GM10248 (cell line): ENCODE measurements around the gene IL22RA1.
A peak's percentile ranks its signal among the peaks of the same experiment; 100 is the strongest.

ENCODE experiments used
- CTCF ChIA-PET: fragments of 300-600 bp; sonication (Branson Sonifier 250); formaldehyde crosslinking; extraction: SDS; loops from one replicate; lab custom pipeline; 2021; ENCODE audit warnings: antibody characterized with exemption; lab: Yijun Ruan, JAX
- POLR2A ChIA-PET: fragments of 350-650 bp; sonication (Branson Sonifier 250); formaldehyde crosslinking; extraction: SDS; loops from one replicate; lab custom pipeline; 2020; ENCODE audit warnings: antibody characterized with exemption; lab: Yijun Ruan, JAX
- DNase-seq: peaks from one replicate; pipeline ENCODE4 v3.0.0; 2012; ENCODE audit errors: extremely low spot score
- TF ChIP-seq, protein P1 (sequence below): IDR thresholded peaks from 2 replicates; pipeline ENCODE4 v1.5.1; 2012; ENCODE audit warnings: mild to moderate bottlenecking, low read depth; ENCODE audit errors: extremely low read depth, missing control alignments, control extremely low read depth

IL22RA1 gene

GRCh38 chr1:24142546-24143534 lies at the start of gene IL22RA1:
TSS of gene IL22RA1 (minus strand) at chr1:24143140. CDS start at chr1:24143082, 58 bp downstream.
- ChIA-PET CTCF (interaction anchor here (1.2 to 5.4 kb wide), 5 partner anchors 7 to 250 kb away, joined by 3 to 37 read pairs (median 3); no protein-coding TSS in a partner anchor), POLR2A (no interaction called here)
- no peak for DNase-seq
- TF ChIP-seq, protein P1, sequence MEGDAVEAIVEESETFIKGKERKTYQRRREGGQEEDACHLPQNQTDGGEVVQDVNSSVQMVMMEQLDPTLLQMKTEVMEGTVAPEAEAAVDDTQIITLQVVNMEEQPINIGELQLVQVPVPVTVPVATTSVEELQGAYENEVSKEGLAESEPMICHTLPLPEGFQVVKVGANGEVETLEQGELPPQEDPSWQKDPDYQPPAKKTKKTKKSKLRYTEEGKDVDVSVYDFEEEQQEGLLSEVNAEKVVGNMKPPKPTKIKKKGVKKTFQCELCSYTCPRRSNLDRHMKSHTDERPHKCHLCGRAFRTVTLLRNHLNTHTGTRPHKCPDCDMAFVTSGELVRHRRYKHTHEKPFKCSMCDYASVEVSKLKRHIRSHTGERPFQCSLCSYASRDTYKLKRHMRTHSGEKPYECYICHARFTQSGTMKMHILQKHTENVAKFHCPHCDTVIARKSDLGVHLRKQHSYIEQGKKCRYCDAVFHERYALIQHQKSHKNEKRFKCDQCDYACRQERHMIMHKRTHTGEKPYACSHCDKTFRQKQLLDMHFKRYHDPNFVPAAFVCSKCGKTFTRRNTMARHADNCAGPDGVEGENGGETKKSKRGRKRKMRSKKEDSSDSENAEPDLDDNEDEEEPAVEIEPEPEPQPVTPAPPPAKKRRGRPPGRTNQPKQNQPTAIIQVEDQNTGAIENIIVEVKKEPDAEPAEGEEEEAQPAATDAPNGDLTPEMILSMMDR: no peak

- ChIA-PET CTCF (interaction anchor here (1.5 to 19.3 kb wide), 5 partner anchors 8 to 226 kb away, joined by 3 to 433 read pairs (median 5); partner anchors contain the start of gene NIPAL3), POLR2A (interaction anchor here (0.6 kb wide), 1 partner anchor 11 kb away, joined by 3 read pairs; no protein-coding TSS in a partner anchor)
- TF ChIP-seq, protein P1: no peak
- peak; percentile 70 for DNase-seq
Observed at GRCh38 chr1:24191860-24192259, 48.9 kb upstream of the IL22RA1 start.

GRCh38 chr1:24190983-24191461 lies 48.1 kb upstream of the IL22RA1 start:
- TF ChIP-seq, protein P1: no peak
- peak; percentile 66 for DNase-seq
- POLR2A ChIA-PET: interaction anchor here (0.5 to 2.0 kb wide), 3 partner anchors 29 to 451 kb away, joined by 3 to 6 read pairs (median 5); no protein-coding TSS in a partner anchor
- CTCF ChIA-PET: interaction anchor here (0.8 to 19.3 kb wide), 10 partner anchors 9 to 644 kb away, joined by 3 to 433 read pairs (median 4); partner anchors contain the start of gene NIPAL3

DNA sequence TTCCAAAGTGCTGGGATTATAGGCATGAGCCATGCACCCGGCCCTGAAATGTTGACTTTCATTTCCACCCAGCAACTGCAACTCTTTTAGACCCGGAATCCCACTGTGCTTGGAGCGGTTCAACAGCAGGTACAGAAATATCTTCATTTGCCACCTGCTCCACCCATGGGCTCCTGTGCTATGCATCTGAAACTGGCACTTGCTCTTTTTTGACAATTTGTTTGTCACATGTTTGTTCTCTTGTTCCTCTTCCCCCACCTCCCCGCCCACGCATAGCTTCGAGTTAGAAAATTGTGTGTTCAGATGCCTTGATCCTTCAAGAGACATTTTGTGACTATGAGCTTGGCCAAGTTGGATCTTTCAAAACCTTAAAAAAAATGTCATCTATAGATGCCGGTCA lies 46.6 kb upstream of the IL22RA1 start:
- ChIA-PET CTCF (interaction anchor here (0.7 to 19.3 kb wide), 10 partner anchors 10 to 292 kb away, joined by 3 to 433 read pairs (median 4); no protein-coding TSS in a partner anchor), POLR2A (interaction anchor here (2.0 kb wide), 1 partner anchor 453 kb away, joined by 6 read pairs; no protein-coding TSS in a partner anchor)
- TF ChIP-seq, protein P1: no peak
- DNase-seq: peak; percentile 52

- TF ChIP-seq, protein P1: no peak
- ChIA-PET POLR2A (interaction anchor here (0.7 to 0.8 kb wide), 3 partner anchors 8 to 376 kb away, joined by 3 read pairs; no protein-coding TSS in a partner anchor), CTCF (interaction anchor here (1.2 to 19.3 kb wide), 7 partner anchors 8 to 228 kb away, joined by 5 to 433 read pairs (median 6); partner anchors contain the start of gene NIPAL3)
- peak; percentile 94 for DNase-seq
Observed at GRCh38 chr1:24186993-24187790, 44.3 kb upstream of the IL22RA1 start, which contains the start of gene IFNLR1. TSS of gene IFNLR1 (minus strand) at chr1:24187289. CDS start at chr1:24187248, 41 bp downstream.

GRCh38 chr1:24186711-24186992 lies 43.7 kb upstream of the IL22RA1 start:
- CTCF ChIA-PET: interaction anchor here (1.2 to 19.3 kb wide), 5 partner anchors 13 to 229 kb away, joined by 5 to 433 read pairs (median 40); partner anchors contain the start of gene NIPAL3
- no peak for DNase-seq
- POLR2A ChIA-PET: no interaction called here
- TF ChIP-seq, protein P1: no peak
